Gastrocnemius medialis (tissue), 4 donors: ENCODE data around the gene EDEM3.

Experiments
- CTCF ChIP-seq, 5 experiments: fragments of 450-650 bp in 3 of 5; fragments of 200-600 bp in 2 of 5; sonication (generic) in 2 of 5; IDR thresholded peaks in 4 of 5; conservative IDR thresholded peaks in 1 of 5; 1 replicate in 4 of 5; 2 replicates in 1 of 5; pipeline ENCODE4 v1.5.1; 2016 to 2019; ENCODE audit warnings: antibody characterized with exemption in 5 of 5, mild to moderate bottlenecking in 3 of 5, moderate library complexity in 3 of 5
- POLR2A ChIP-seq, 2 donors: fragments of 450-650 bp; IDR thresholded peaks; one replicate each; pipeline ENCODE4 v1.6.1; 2017; ENCODE audit warnings: antibody characterized with exemption in 2 of 2, mild to moderate bottlenecking in 2 of 2, moderate library complexity in 2 of 2

- TF ChIP-seq CTCF (IDR thresholded peaks at IDR 0.05 in 4 of 5, conservative IDR thresholded peaks at IDR 0.05 in 1 of 5) (no peak), POLR2A (IDR thresholded peaks at IDR 0.05) (no peak)
Measured at GRCh38 chr1:184656221-184656620, 98.4 kb downstream of the EDEM3 start.
